HG02884 (cell line): ENCODE data around the gene RIPOR3.
"Not testable (repeated sequence)": the region's sequence is repeated elsewhere in the genome, so short reads cannot be mapped to it uniquely, and the experiment has no call there.

ENCODE experiments used
- ATAC-seq: cut with Tn5 transposase; IDR thresholded peaks from one replicate; pipeline ENCODE4 v1.9.1; 2021; ENCODE audit warnings: mild to moderate bottlenecking, moderate library complexity; ENCODE audit not compliant: unreplicated experiment

RIPOR3 gene

GRCh38 chr20:50560867-50561266 is 130.5 kb downstream of the RIPOR3 start:
- no peak for ATAC-seq

GRCh38 chr20:50559856-50560638 is 131.3 kb downstream of the RIPOR3 start:
- ATAC-seq, result no peak

- ATAC-seq, result no peak
These were observed 132.2 kb downstream of the RIPOR3 start for GRCh38 chr20:50559149-50559548.

GRCh38 chr20:50558483-50558925 is 132.8 kb downstream of the RIPOR3 start:
- ATAC-seq, result no peak

- ATAC-seq, result no peak
These were observed 133.7 kb downstream of the RIPOR3 start for GRCh38 chr20:50557549-50558134.

- no peak for ATAC-seq
These were observed 135.7 kb downstream of the RIPOR3 start for GRCh38 chr20:50555662-50556061.

GRCh38 chr20:50554694-50555579 is 136.4 kb downstream of the RIPOR3 start:
- no peak for ATAC-seq

- ATAC-seq, result no peak
These were observed 138.4 kb downstream of the RIPOR3 start for GRCh38 chr20:50552979-50553378.

- no peak for ATAC-seq
These were observed 140.1 kb downstream of the RIPOR3 start for GRCh38 chr20:50551288-50551687.

GRCh38 chr20:50550531-50550930 is 140.8 kb downstream of the RIPOR3 start:
- ATAC-seq, result no peak

GRCh38 chr20:50548396-50548795 is 142.9 kb downstream of the RIPOR3 start:
- ATAC-seq, result no peak

- no peak for ATAC-seq
These were observed 143.4 kb downstream of the RIPOR3 start for GRCh38 chr20:50547964-50548363.

- ATAC-seq, result no peak
These were observed 144.5 kb downstream of the RIPOR3 start for GRCh38 chr20:50546729-50547314.

GRCh38 chr20:50545126-50545525 is 146.2 kb downstream of the RIPOR3 start:
- ATAC-seq, result no peak

- ATAC-seq, result no peak
These were observed 148.0 kb downstream of the RIPOR3 start for GRCh38 chr20:50543326-50543725.

- ATAC-seq, result peak; percentile 47
These were observed 149.7 kb downstream of the RIPOR3 start for GRCh38 chr20:50541606-50542041.

GRCh38 chr20:50540620-50541605 is 150.4 kb downstream of the RIPOR3 start:
- ATAC-seq, result no peak

GRCh38 chr20:50539798-50540197 is 151.5 kb downstream of the RIPOR3 start:
- not testable (repeated sequence) for ATAC-seq

GRCh38 chr20:50538276-50538675 is 153.1 kb downstream of the RIPOR3 start:
- no peak for ATAC-seq
